ENCODE measurements around the gene NYNRIN. TPM values are rescaled to one million over a fixed set of nuclear protein-coding genes. Genes with fewer than 3 reads are reported as not detected.

The NYNRIN gene
- total RNA-seq, 1 donor from 2014 or later: 8.0 TPM

GRCh38 chr14:24459331-24459730 lies 60.5 kb downstream of the NYNRIN start:
- no peak for DNase-seq
- H3K27ac ChIP-seq (replicated peaks): no peak overlapping the region
- H3K9me3 ChIP-seq (replicated peaks): no peaks in the 10 kb centered on the region
- no peak overlapping the region for H3K4me3 ChIP-seq
- peaks cover 12% of the 10 kb centered on the region for H3K4me1 ChIP-seq
- intact Hi-C loops (cut with micrococcal nuclease): no loop called here
- no peak for TF ChIP-seq CTCF (IDR thresholded peaks at IDR 0.05; ENCODE audit: borderline replicate concordance)
- no peaks in the 10 kb centered on the region for H3K27me3 ChIP-seq (ENCODE audit: low read depth)
- no peaks in the 10 kb centered on the region for H3K36me3 ChIP-seq

GRCh38 chr14:24461336-24461735 lies 62.5 kb downstream of the NYNRIN start:
- intact Hi-C loops (cut with micrococcal nuclease): no loop called here
- DNase-seq: no peak
- no peak for TF ChIP-seq CTCF (IDR thresholded peaks at IDR 0.05; ENCODE audit: borderline replicate concordance)
- H3K27me3 ChIP-seq (ENCODE audit: low read depth): no peaks in the 10 kb centered on the region
- no peaks in the 10 kb centered on the region for H3K36me3 ChIP-seq
- H3K4me3 ChIP-seq: no peak overlapping the region
- no peaks in the 10 kb centered on the region for H3K9me3 ChIP-seq (replicated peaks)
- H3K4me1 ChIP-seq: peaks cover 12% of the 10 kb centered on the region
- H3K27ac ChIP-seq (replicated peaks): no peak overlapping the region

- intact Hi-C loops (cut with micrococcal nuclease): no loop called here
Observed at GRCh38 chr14:24463017-24463883, 64.4 kb downstream of the NYNRIN start.

GRCh38 chr14:24463884-24464785 lies 65.3 kb downstream of the NYNRIN start:
- H3K4me3 ChIP-seq: no peak overlapping the region
- no peaks in the 10 kb centered on the region for H3K9me3 ChIP-seq (replicated peaks)
- H3K27ac ChIP-seq (replicated peaks): no peak overlapping the region
- TF ChIP-seq CTCF (IDR thresholded peaks at IDR 0.05; ENCODE audit: borderline replicate concordance): no peak
- H3K36me3 ChIP-seq: no peaks in the 10 kb centered on the region
- no peak for DNase-seq
- no peaks in the 10 kb centered on the region for H3K27me3 ChIP-seq (ENCODE audit: low read depth)
- intact Hi-C loops (cut with micrococcal nuclease): no loop called here
- H3K4me1 ChIP-seq: peaks cover 4% of the 10 kb centered on the region

More at GRCh38 chr14:24463017-24463883, 64.4 kb downstream of the NYNRIN start:
- Histone ChIP-seq H3K27me3 (ENCODE audit: low read depth) (no peaks in the 10 kb centered on the region), H3K4me1 (peaks cover 10% of the 10 kb centered on the region), H3K4me3 (no peak overlapping the region), H3K27ac (replicated peaks) (no peak overlapping the region), H3K9me3 (replicated peaks) (no peaks in the 10 kb centered on the region), H3K36me3 (no peaks in the 10 kb centered on the region)
- DNase-seq: no peak
- TF ChIP-seq CTCF (IDR thresholded peaks at IDR 0.05; ENCODE audit: borderline replicate concordance): no peak

GRCh38 chr14:24465368-24465767 lies 66.6 kb downstream of the NYNRIN start:
- DNase-seq: no peak
- Histone ChIP-seq H3K4me3 (no peak overlapping the region), H3K9me3 (replicated peaks) (peaks cover under 1% of the 10 kb centered on the region), H3K27me3 (ENCODE audit: low read depth) (no peaks in the 10 kb centered on the region), H3K27ac (replicated peaks) (no peak overlapping the region), H3K36me3 (no peaks in the 10 kb centered on the region), H3K4me1 (no peaks in the 10 kb centered on the region)
- intact Hi-C loops (cut with micrococcal nuclease): no loop called here
- no peak for TF ChIP-seq CTCF (IDR thresholded peaks at IDR 0.05; ENCODE audit: borderline replicate concordance)
